ENCODE data around the gene SMG9. TPM values are rescaled to one million over a fixed set of nuclear protein-coding genes. Genes with fewer than 3 reads are reported as not detected.

The SMG9 gene
- total RNA-seq, 2 experiments from 2014 or later, result 55.7 to 58.1 TPM

DNA sequence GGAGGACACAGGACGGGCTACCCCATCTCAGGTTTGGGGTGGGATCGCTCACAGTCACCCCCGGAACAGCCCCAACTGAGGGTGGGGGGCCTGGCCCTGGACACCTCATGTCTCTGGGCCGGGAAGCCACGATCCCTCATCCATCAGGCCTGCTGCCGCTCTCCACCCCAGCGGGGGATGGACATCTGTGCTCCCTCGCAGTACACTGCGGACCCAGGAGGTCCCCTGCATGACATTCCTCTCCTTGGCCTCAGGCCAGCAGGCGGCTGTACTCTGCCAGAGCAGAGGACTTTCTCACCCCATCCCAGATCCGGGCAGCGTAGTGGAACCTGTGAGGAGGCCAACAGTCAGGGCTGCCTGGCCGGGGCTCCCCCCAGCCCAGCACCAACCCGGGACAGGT, 23.4 kb downstream of the SMG9 start:
- Mint-ChIP-seq H3K27me3 (no peaks in the 10 kb centered on the region), H3K4me1 (no peaks in the 10 kb centered on the region), H3K27ac (no peak overlapping the region), H3K9me3 (no peaks in the 10 kb centered on the region), H3K36me3 (peaks cover 20% of the 10 kb centered on the region), H3K4me3 (no peak overlapping the region)
- DNase-seq, result no peak

DNA sequence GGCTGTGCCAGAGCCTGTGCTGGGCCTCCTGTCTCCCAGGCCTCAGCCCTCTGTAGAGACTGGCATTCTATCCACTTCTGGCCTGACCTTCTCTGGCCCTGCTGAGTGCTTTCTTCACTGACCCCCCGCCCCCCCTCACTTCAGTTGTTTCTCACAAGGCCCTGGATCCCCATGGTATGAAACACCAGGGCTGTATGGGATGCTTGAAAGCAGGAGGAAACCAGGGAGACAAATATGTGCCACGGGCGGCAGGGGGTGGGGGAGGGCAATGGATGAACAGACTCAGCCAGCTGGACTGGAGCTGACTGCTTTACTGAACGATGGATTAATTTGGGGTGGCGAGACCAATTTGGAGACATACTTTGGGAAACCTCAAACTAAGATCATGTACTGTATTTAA, 24.8 kb downstream of the SMG9 start:
- H3K27me3 Mint-ChIP-seq, result no peaks in the 10 kb centered on the region
- H3K27ac Mint-ChIP-seq, result no peak overlapping the region
- DNase-seq, result no peak
- H3K36me3 Mint-ChIP-seq, result peaks cover 16% of the 10 kb centered on the region
- H3K9me3 Mint-ChIP-seq, result no peaks in the 10 kb centered on the region
- peaks cover 5% of the 10 kb centered on the region for H3K4me1 Mint-ChIP-seq
- no peak overlapping the region for H3K4me3 Mint-ChIP-seq

DNA sequence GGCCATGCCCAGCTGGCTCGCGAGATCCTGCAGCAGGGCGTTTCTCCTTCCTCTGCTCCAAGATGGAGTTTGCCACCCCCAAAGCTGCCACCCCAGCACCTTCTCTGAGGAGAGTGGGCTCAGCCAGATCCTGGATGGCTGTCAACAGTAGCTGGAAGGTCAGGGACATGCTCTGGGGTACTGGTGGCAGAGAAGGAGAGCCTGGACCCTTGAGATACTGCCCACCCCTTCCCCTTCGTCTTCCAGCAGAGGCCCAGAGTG, 27.2 kb downstream of the SMG9 start:
- no peak for DNase-seq
- Mint-ChIP-seq H3K4me1 (peaks cover 5% of the 10 kb centered on the region), H3K9me3 (no peaks in the 10 kb centered on the region)

DNA sequence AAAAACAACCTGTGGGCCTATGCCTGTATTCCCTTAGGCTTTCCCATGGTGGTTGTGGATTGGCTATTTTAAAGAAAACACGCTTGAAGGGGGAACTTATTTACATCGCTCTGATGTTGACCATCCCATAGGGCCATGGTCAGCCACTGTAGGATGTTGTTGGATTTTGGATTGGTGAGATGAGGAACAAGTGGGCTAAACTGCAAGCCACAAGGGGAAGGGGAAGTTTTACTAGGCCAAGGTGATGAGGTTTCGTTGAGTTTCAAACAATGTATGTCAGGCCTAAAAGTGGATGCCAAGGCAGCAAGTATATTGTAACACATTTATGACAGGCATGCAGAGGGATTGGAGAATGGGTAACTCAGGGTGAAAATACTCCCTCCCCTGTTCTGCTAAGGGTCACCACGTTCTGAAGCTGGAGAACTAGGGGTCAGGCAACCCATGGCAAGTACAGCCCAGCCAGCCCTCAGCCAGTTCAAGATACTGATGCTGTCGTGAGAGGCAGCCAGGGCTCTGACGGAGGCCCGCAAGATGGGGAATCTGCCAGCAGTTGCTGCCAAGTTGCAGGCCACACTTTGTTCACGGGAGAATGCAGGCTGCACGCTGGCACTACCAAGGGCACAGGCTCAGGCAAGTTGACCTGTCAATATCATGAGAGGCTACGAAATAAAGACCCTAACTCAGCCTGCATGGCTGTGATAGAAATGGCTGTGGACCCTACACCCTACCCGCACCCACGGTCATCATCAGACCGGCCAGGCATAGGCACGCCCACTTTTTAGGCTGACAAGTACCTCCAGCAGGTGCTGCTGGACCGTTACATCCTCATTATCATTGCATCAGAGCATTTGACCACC, 27.8 kb downstream of the SMG9 start:
- H3K9me3 Mint-ChIP-seq, result no peaks in the 10 kb centered on the region
- H3K4me1 Mint-ChIP-seq, result peaks cover 5% of the 10 kb centered on the region
- no peak overlapping the region for H3K4me3 Mint-ChIP-seq
- DNase-seq, result no peak
- H3K27ac Mint-ChIP-seq, result no peak overlapping the region
- H3K36me3 Mint-ChIP-seq, result peaks cover 12% of the 10 kb centered on the region
- H3K27me3 Mint-ChIP-seq, result no peaks in the 10 kb centered on the region

More for the DNA sequence above, 27.2 kb downstream of the SMG9 start:
- Mint-ChIP-seq H3K27ac (no peak overlapping the region), H3K36me3 (peaks cover 12% of the 10 kb centered on the region), H3K27me3 (no peaks in the 10 kb centered on the region), H3K4me3 (no peak overlapping the region)

DNA sequence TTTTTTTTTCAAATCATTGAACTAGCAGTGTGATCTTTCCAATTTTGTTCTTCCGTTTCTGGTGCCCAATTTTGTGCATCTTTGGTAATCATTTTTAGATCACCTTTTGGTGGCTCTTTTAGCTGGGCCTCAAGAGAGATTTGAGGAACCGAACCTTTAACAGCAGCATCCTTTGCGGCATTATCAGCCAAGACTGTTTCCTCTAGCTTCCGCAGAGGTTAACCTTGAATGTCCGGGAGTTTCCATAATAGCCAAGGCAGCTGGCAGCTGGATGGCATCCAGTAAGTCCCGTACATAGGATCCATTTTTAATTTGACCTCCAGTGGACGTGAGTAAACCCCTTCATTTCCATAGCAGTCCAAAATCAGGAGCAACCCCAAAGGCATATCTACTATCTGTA, 29.3 kb downstream of the SMG9 start:
- Mint-ChIP-seq H3K27me3 (no peaks in the 10 kb centered on the region), H3K9me3 (no peaks in the 10 kb centered on the region), H3K27ac (no peak overlapping the region), H3K4me1 (peaks cover 5% of the 10 kb centered on the region), H3K36me3 (peaks cover 12% of the 10 kb centered on the region), H3K4me3 (no peak overlapping the region)
- no peak for DNase-seq

DNA sequence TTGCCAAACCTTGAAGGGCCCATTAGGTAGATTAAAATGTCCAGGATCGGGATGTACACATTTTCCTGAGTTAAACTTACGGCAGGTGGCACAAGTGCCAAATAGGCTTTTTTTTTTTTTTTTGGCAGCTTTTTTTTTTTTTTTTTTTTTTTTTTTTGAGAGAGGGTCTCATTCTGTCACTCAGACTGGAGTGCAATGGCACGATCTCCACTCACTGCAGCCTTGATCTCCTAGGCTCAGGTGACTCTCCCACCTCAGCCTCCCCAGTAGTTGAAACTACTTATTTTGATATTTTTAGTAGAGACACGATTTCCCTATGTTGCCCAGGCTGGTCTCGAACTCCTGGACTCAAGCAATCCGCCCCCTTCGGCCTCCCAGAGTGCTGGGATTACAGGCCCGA, 29.9 kb downstream of the SMG9 start:
- no peak for DNase-seq
- H3K27me3 Mint-ChIP-seq, result no peaks in the 10 kb centered on the region
- peaks cover 10% of the 10 kb centered on the region for H3K36me3 Mint-ChIP-seq
- H3K27ac Mint-ChIP-seq, result no peak overlapping the region
- H3K9me3 Mint-ChIP-seq, result no peaks in the 10 kb centered on the region
- no peak overlapping the region for H3K4me3 Mint-ChIP-seq
- H3K4me1 Mint-ChIP-seq, result peaks cover 5% of the 10 kb centered on the region

DNA sequence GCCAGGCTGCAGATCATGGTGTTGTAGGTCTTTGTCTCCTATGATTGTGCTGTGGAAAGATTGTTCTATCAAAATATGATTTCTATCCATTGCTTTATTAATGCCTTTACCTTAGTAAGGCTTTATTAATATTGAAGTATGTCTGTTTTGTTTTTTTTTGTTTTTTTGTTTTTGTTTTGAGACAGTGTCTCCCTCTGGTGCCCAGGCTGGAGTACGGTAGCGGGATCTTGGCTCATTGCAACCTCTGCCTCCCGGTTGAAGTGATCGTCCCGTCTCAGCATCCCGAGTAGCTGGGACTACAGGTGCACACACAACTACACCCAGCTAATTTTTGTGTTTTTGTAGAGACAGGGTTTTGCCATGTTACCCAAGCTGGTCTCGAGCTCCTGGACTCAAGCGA, 31.2 kb downstream of the SMG9 start:
- Mint-ChIP-seq H3K4me3 (no peak overlapping the region), H3K27me3 (no peaks in the 10 kb centered on the region), H3K27ac (no peak overlapping the region), H3K9me3 (no peaks in the 10 kb centered on the region), H3K36me3 (peaks cover under 1% of the 10 kb centered on the region), H3K4me1 (peaks cover 5% of the 10 kb centered on the region)
- DNase-seq, result no peak

DNA sequence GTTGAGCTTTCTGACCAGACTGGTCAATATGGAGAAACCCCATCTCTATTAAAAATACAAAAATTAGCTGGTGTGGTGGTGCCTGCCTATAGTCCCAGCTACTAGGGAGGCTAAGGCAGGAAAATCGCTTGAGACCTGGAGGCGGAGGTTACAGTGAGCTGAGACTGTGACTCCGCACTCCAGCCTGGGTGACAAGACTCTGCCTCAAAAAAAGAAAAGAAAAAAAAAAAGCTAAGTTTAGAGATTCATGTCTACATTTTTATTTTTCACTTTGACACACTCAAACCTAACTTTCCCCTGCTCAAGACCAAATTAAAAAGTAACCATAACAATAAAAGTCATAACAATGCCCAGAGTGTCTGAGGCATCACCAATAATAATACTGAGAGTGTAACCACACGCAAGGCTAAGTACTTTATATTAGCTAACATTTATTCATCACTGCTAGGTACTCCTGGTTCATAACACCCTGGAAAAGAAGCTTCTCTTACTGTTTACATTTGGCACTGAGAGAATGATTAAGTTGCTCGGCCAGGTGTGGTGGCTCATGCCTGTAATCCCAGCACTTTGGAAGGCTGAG, 33.2 kb downstream of the SMG9 start:
- Mint-ChIP-seq H3K27me3 (no peaks in the 10 kb centered on the region), H3K27ac (no peak overlapping the region), H3K4me1 (peaks cover 5% of the 10 kb centered on the region), H3K9me3 (no peaks in the 10 kb centered on the region), H3K4me3 (no peak overlapping the region), H3K36me3 (no peaks in the 10 kb centered on the region)
- no peak for DNase-seq

DNA sequence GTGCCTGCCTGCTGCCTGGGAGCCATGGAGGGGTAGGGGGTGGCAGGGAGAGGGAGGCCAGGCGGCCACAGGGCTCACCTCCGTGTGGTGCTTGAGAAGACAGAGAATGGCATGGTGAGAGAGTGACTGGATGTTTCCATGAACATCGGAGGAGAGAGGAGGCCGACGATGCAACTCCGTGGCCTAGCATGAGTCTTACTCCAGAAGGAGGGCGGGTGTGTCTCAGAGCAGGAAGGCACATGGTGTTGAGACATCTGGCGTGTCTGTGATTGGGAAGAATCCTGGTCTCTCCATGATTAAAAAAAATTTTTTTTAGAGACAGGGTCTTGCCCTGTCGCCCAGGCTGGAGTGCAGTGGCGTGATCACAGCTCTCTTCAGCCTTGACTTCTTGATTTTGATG, 33.8 kb downstream of the SMG9 start:
- Mint-ChIP-seq H3K4me1 (peaks cover 5% of the 10 kb centered on the region), H3K36me3 (no peaks in the 10 kb centered on the region), H3K9me3 (no peaks in the 10 kb centered on the region), H3K27me3 (no peaks in the 10 kb centered on the region), H3K27ac (no peak overlapping the region), H3K4me3 (no peak overlapping the region)
- DNase-seq, result no peak

DNA sequence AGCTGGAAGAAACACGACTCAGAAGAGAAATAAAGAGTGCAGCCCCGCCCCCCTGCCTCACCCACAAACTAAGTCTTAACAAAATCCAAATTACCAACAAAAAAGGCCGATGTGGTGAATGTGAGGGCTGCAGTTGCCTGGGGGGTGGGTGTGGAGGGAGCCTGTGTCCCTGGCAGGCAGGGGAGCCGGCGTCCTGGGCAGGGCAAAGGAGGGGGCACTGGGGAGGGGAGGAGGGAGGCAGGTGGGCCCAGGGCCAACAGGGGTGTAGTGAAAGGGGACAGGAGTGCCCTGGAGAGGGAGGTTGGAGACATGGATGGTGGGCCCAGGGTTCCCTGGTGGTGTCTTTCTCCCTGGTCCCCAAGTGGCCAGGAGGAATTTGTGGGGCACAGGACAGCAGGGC, 34.8 kb downstream of the SMG9 start:
- Mint-ChIP-seq H3K27me3 (peaks cover under 1% of the 10 kb centered on the region), H3K9me3 (no peaks in the 10 kb centered on the region), H3K4me3 (no peak overlapping the region), H3K36me3 (no peaks in the 10 kb centered on the region), H3K27ac (no peak overlapping the region), H3K4me1 (no peaks in the 10 kb centered on the region)
- DNase-seq, result no peak

DNA sequence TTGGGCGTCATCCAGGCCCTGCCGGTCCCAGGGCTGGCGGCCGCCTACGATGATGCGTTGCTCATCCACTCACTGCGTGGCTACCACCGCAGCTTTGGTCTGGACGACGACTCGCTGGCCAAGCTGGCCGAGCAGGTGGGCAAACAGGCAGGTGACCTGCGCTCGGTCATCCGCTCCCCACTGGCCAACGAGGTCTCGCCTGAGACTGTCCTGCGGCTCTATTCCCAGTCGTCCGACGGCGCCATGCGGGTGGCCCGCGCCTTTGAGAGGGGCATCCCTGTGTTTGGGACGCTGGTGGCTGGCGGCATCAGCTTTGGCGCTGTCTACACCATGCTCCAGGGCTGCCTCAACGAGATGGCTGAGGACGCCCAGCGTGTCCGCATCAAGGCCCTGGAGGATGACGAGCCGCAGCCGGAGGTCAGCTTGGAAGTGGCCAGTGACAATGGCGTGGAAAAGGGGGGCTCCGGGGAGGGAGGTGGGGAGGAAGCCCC, 35.3 kb downstream of the SMG9 start:
- H3K27me3 Mint-ChIP-seq, result peaks cover 5% of the 10 kb centered on the region
- no peaks in the 10 kb centered on the region for H3K9me3 Mint-ChIP-seq
- H3K36me3 Mint-ChIP-seq, result no peaks in the 10 kb centered on the region
- DNase-seq, result no peak
- H3K4me1 Mint-ChIP-seq, result no peaks in the 10 kb centered on the region
- H3K4me3 Mint-ChIP-seq, result no peak overlapping the region
- no peak overlapping the region for H3K27ac Mint-ChIP-seq

DNA sequence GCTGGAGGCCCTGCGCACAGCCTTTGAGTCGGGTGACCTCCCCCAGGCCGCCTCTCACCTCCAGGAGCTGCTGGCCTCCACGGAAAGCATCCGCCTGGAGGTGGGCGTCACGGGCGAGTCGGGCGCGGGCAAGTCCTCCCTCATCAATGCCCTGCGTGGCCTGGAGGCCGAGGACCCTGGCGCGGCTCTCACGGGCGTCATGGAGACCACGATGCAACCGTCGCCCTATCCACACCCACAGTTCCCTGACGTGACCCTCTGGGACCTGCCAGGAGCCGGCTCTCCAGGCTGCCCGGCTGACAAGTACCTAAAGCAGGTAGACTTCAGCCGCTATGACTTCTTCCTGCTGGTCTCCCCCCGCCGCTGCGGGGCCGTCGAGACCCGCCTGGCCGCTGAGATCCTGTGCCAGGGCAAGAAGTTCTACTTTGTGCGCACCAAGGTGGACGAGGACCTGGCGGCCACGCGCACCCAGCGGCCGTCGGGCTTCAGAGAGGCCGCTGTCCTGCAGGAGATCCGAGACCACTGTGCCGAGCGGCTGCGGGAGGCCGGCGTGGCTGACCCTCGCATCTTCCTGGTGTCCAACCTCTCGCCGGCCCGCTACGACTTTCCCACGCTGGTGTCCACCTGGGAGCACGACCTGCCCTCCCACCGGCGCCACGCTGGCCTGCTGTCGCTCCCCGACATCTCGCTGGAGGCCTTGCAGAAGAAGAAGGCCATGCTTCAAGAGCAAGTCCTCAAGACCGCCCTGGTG, 36.0 kb downstream of the SMG9 start:
- DNase-seq, result no peak
- H3K27ac Mint-ChIP-seq, result no peak overlapping the region
- H3K36me3 Mint-ChIP-seq, result no peaks in the 10 kb centered on the region
- no peak overlapping the region for H3K4me3 Mint-ChIP-seq
- H3K27me3 Mint-ChIP-seq, result peaks cover 5% of the 10 kb centered on the region
- no peaks in the 10 kb centered on the region for H3K4me1 Mint-ChIP-seq
- H3K9me3 Mint-ChIP-seq, result no peaks in the 10 kb centered on the region

DNA sequence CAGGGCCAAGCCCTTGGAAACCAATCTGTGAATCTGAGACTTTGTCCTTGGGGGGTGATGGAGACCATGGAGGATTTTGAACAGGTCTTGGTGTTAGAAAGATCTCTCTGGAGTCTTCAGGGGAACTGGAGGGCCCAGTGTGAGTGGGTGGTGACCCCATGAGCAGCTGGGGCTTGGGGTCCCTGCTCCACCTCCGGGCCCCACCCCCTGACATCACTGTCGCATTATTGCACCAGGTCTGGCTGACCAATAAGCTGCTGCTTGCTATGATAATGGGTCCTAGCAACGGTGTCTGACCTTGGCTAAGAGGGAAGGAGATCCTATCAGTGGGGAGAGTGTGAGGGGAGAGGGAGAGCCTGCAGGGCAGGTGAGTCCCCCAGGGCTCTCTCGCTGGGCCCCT, 39.0 kb downstream of the SMG9 start, which contains the start of gene IRGC:
TSS of gene IRGC (plus strand) at position 301 of the 400 bp plus-strand sequence. CDS start 2,483 bp downstream, outside the sequence.
- Mint-ChIP-seq H3K36me3 (no peaks in the 10 kb centered on the region), H3K9me3 (no peaks in the 10 kb centered on the region), H3K27ac (no peak within 1 kb of the TSS), H3K4me1 (no peaks in the 10 kb centered on the region), H3K27me3 (peaks cover 11% of the 10 kb centered on the region), H3K4me3 (no peak within 1 kb of the TSS)
- no peak for DNase-seq

DNA sequence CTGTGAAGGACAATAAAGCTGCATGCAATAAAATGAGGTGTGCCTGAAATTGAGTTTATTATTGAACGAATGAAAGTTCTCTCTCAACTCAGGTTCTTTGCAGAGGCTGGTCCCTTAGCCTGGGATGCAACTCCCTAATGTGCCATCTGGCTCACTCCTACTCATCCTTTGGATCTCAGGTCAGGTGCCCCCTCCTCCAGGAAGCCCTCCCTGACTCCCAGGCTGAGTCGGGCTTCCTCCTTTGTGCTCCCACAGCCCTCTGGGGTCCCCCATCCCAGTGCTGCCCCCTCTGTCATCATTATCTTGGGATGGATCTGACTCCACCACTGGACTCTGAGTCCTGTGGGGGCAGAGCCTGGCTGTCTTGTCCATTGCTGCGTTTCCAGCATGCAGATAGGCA, 41.6 kb downstream of the SMG9 start:
- DNase-seq, result no peak
- Mint-ChIP-seq H3K9me3 (peaks cover 4% of the 10 kb centered on the region), H3K36me3 (peaks cover 2% of the 10 kb centered on the region), H3K4me3 (no peak overlapping the region), H3K4me1 (no peaks in the 10 kb centered on the region), H3K27me3 (peaks cover 11% of the 10 kb centered on the region), H3K27ac (no peak overlapping the region)

DNA sequence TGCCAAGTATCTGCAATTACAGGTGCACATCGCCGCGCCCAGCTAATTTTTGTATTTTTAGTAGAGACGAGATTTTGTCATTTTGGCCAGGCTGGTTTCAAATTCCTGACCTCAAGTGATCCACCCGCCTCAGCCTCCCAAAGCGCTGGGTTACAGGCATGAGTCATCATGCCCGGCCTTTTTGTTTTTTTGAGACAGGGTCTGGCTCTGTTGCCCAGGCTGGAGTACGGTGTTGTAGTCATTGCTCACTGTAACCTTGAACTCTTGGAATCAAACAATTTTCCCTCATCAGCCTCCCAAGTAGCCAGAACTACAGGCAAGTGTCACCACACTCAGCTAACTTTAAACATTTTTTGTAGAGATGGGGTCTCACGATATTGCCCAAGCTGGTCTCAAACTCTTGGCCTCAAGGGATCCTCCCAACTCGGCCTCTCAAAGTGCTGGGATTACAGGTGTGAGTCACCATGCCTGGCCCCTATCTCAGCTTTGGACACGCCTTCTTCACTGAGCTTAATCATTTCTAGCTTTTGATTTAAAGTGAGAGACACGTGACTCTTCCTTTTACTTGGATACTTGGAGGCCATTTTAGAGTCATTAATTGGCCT, 42.9 kb downstream of the SMG9 start:
- Mint-ChIP-seq H3K9me3 (peaks cover 4% of the 10 kb centered on the region), H3K36me3 (peaks cover 2% of the 10 kb centered on the region), H3K27me3 (peaks cover 11% of the 10 kb centered on the region), H3K4me3 (no peak overlapping the region), H3K4me1 (no peaks in the 10 kb centered on the region), H3K27ac (no peak overlapping the region)
- DNase-seq, result no peak
